ENCODE measurements around the gene MAK.

DNA sequence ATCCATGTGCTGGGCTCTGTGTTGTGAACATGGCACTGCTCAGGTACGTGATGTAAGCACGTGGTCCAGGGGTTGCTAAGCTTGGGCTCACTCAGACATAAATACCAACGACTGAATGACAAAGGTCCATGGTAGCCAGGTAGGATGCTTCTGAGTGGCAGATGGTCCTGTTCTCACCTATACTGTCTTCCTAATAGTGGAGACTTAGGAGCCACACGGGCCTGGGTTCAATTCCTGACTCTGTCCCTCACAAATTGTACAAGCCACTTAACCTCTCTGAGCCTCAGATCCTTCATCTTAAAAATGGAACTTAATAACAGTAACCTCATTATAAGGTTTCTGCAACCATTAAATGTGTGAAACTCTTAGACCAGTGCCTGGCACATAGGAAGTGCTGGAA is 36.7 kb upstream of the MAK start:
- TF ChIP-seq, protein P1, sequence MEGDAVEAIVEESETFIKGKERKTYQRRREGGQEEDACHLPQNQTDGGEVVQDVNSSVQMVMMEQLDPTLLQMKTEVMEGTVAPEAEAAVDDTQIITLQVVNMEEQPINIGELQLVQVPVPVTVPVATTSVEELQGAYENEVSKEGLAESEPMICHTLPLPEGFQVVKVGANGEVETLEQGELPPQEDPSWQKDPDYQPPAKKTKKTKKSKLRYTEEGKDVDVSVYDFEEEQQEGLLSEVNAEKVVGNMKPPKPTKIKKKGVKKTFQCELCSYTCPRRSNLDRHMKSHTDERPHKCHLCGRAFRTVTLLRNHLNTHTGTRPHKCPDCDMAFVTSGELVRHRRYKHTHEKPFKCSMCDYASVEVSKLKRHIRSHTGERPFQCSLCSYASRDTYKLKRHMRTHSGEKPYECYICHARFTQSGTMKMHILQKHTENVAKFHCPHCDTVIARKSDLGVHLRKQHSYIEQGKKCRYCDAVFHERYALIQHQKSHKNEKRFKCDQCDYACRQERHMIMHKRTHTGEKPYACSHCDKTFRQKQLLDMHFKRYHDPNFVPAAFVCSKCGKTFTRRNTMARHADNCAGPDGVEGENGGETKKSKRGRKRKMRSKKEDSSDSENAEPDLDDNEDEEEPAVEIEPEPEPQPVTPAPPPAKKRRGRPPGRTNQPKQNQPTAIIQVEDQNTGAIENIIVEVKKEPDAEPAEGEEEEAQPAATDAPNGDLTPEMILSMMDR (conservative IDR thresholded peaks at IDR 0.05; ENCODE audit: low read length) = no peak
- TF ChIP-seq EZH2phosphoT487 (IDR thresholded peaks at IDR 0.05; ENCODE audit: borderline replicate concordance, low read depth, low read length) = no peak

Measured in OCI-LY7 (cell line).